ENCODE data around the gene RPS6KB2.
A peak's percentile ranks its signal among the peaks of the same experiment; 100 is the strongest.

- no peak for TF ChIP-seq EZH2 (IDR thresholded peaks at IDR 0.05; ENCODE audit: borderline replicate concordance)
- peak; percentile 95 for TF ChIP-seq CTCF (IDR thresholded peaks at IDR 0.05; ENCODE audit: poor library complexity)
Observed at GRCh38 chr11:67382276-67383136, 45.8 kb upstream of the RPS6KB2 start.
